ENCODE results near the gene LRRC75A.

Gene LRRC75A

GRCh38 chr17:16493531-16494046 is 1.6 kb upstream of the LRRC75A start:
- DNase-seq (ENCODE audit: low read depth) = no peak

DNA sequence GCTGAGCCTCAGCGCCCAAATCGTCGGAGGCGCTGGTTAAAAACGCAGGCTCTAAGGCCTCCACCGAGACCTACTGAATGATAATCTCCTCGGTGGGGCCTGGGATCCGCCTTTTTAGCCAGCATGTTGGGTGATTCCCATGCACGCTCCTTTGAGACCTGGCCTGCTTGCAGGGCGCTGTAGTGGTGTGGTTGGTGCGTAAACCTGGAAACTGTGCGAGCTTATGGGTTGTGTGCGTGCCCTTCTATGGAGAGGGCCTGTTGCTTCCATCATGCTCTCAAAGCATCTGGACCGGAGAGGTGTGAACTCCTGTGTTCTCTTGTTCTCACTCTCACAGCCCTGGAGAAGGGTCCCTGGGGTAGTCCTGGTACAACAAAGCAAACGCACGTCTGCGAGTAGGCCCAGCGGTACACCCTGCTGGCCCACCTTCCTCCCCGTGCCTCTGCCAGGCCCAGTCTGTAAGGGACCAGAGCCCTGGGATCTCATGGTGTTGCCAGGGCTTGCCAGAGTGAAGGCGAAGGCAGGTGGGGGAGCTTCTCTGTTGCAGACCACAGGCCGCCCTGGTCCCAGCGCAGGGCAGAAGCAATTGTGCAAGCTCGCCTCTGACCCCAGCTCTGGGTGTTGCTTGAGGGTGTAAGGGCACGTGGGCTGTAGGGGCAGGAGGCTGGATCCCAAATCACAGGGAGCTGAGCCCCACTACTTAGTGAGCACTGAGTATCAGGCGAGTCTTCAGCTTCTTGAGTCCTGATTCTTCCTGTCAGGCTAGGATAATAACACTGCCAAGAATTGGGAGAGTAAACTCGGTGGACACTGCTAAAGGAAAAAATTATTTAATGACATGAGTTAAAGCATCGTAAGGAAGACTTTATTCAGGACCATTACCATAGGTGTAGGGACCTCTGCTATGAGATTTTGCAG is 879 bp upstream of the LRRC75A start:
- no peak for DNase-seq (ENCODE audit: low read depth)

DNA sequence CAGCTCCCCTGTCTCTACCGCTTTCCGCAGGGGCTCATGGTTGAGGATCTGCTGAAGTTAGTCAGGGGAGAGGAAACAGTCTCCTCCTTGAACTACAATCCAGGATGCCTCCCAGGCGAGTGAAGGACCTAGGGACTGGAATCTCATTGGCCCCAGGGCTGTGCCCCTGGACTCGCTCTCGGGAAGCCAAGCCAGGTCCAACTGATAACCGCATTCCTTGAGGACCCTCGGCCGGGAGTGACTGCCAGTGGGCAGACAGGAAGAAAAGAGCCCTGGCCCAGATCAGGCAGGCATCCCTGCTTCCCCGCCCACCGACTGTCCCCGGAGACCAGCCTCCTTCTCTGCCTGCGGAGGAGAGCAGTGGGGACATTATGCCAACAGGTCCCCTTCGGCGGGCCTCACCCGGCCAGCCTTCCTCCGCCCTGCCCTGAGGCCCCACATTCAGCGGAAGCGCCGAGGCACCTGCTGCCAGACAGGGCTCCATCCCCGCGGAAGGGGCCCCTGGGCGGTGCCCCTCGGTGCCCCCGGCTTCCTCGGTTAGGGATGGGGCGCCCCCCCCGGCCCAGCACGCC is 776 bp downstream of the LRRC75A start:
- DNase-seq (ENCODE audit: low read depth) = no peak

DNA sequence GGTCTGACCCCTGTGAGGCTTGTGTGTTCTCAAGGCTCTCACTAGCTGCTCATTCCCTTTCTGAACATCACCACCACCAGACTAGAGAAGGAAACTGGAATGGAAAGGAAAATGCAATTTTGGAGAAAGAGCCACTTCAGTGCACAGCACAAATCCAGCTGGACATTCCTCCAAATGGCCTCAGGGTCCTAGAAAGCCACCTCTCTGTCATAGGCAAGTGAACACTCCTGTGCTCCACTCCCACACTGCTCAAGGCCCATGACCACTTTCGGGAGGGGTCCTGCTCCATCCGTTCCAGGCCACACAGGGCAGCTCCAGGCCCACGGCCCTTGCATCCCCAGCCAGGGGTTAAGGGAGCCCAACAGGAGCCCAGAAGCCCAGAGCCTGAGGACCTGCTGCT is 2.6 kb downstream of the LRRC75A start:
- DNase-seq (ENCODE audit: low read depth) = no peak

GRCh38 chr17:16488968-16489337 is 3.0 kb downstream of the LRRC75A start:
- DNase-seq (ENCODE audit: low read depth) = no peak

- DNase-seq (ENCODE audit: low read depth) = no peak
These were observed 3.6 kb downstream of the LRRC75A start for GRCh38 chr17:16488186-16488967.

DNA sequence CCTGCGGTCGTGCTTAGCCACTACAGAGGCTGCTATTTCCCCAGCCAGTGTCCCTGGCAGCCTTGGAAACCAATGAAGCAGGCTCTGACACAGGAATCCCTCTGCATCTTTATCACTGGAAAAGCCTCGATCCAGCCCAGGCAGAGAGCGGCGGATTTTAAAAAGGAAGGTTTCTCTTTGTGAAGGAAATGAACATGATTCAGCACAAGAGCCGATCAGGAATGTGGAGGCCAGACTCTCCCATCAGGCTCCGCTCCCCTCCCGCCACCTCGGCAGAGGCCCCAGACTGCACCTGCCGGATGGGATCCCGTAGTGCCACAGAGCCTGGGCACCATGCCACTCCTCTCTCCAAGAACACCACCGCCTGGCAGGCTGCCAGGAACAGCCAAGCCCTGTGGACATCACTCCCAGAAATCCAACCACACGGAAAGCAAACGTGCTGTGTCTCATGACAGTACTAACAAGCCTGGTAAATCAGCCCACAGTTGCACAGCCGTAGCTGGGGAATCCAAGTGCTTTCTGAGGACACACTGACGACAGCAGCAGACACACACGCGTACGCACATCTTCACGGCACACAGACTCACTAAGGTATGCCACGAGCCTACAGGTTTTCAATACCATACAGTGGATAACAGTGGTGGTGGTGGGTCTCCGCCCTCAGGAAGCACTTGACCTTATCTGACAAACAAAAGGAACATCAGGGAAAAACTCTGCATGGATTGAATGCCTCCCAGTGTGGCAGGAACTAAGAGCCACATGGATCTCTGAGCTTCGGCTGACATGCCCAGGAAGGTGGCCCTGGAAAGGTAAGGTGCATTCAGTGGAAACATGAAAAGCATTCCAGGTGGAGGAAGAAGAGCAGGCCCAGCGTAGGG is 5.4 kb downstream of the LRRC75A start:
- DNase-seq (ENCODE audit: low read depth) = no peak

DNA sequence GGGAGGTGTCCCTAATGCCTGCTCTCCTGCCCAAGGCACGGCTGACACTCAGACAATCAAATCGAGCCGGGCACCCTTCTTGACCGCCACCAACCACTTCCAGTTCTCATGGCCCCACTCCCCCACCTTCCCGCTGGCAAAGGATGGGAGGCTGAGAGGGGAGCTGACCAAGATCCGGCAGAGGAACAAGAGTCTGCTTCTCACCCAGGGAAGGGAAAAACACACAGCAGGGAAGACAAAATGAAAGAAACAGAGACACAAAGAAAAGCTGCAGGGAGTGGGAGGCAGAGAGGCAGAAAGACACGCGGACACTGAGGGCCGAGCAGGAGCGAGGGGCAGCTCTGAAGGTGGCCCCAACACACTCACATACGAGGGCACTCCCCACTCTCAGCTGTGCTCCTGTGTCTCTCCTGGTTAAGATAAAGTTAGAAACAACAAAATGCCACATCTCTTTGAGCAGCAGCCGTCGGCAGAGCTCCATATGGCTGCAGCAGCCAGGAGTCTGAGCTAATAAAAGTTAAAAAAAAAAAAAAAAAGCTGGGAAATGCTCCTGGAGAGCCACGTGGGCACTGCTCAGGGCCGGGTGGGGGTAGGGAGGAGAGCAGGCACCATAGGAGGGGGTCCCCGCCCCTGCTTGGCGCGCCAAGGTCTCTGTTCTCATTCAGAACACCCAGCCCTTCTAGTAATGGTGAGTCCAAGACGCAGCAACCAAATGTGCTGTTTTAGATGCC is 7.4 kb downstream of the LRRC75A start:
- no peak for DNase-seq (ENCODE audit: low read depth)

GRCh38 chr17:16483021-16483645 is 8.9 kb downstream of the LRRC75A start:
- DNase-seq (ENCODE audit: low read depth) = no peak

- no peak for DNase-seq (ENCODE audit: low read depth)
These were observed 9.7 kb downstream of the LRRC75A start for GRCh38 chr17:16482253-16482652.

DNA sequence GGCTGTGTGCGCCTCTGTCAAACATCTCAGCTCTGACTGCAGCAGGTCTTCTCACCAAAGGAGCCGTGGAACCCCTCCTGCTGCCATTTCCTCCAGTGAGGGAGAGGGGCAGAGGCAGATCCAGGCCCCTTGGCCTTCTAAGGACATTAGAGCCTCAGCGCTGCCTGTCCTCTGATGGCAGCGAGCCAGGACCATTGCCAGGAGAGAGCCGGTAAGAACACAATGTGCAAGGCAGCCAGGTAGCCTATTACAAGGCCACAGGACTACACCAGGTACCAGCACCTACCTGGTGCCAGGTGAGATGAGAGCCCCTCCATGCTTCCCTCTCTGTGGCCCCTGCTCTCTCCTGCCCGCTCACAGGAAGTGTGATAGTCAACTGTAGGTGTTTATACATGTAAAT is 11.0 kb downstream of the LRRC75A start:
- no peak for DNase-seq (ENCODE audit: low read depth)

- no peak for DNase-seq (ENCODE audit: low read depth)
These were observed 12.7 kb downstream of the LRRC75A start for GRCh38 chr17:16479264-16479663.

DNA sequence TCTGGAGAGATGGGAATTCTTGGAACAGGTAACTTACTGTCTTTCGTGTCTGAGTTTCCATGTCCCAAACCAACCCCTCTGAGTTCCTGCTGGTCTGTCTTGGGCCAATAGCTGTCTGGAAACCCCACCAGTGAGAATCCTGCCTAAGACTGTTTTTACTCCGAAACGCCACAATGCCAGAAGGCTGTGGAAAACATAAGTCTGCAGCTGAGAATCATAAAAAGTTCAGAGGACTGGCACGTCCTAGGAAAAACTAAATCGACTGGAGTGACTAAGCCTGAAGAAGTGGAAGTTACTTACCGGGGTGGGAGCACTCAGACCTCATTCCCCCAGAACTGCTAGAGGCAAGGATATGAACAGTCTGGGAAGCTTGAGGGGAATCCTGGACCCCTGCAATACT is 13.3 kb downstream of the LRRC75A start:
- no peak for DNase-seq (ENCODE audit: low read depth)

DNA sequence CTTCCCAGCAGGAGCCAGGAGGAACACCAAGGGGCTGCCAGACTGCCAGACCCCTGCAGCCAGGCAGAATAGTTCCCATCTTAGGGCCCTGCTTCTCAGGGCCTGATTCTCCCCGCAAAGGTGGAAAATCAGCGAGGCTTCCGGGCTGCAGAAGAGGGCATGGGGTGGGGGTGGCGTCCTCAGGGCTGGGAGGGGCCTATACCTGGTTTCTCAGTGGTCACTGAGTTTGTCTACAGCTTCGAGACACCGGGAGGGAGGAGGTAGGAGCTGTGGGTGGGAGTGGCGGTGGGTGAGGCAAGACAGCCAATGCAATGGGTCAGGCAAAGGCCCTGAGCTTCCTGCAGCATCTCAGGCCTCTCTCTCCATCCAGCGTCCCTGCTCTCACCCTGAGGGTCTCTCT is 14.3 kb downstream of the LRRC75A start:
- DNase-seq (ENCODE audit: low read depth) = no peak

- no peak for DNase-seq (ENCODE audit: low read depth)
These were observed 14.7 kb downstream of the LRRC75A start for GRCh38 chr17:16477255-16477654.

GRCh38 chr17:16475179-16475704 is 16.8 kb downstream of the LRRC75A start:
- DNase-seq (ENCODE audit: low read depth) = no peak

- DNase-seq (ENCODE audit: low read depth) = no peak
These were observed 17.8 kb downstream of the LRRC75A start for GRCh38 chr17:16474012-16474725.

DNA sequence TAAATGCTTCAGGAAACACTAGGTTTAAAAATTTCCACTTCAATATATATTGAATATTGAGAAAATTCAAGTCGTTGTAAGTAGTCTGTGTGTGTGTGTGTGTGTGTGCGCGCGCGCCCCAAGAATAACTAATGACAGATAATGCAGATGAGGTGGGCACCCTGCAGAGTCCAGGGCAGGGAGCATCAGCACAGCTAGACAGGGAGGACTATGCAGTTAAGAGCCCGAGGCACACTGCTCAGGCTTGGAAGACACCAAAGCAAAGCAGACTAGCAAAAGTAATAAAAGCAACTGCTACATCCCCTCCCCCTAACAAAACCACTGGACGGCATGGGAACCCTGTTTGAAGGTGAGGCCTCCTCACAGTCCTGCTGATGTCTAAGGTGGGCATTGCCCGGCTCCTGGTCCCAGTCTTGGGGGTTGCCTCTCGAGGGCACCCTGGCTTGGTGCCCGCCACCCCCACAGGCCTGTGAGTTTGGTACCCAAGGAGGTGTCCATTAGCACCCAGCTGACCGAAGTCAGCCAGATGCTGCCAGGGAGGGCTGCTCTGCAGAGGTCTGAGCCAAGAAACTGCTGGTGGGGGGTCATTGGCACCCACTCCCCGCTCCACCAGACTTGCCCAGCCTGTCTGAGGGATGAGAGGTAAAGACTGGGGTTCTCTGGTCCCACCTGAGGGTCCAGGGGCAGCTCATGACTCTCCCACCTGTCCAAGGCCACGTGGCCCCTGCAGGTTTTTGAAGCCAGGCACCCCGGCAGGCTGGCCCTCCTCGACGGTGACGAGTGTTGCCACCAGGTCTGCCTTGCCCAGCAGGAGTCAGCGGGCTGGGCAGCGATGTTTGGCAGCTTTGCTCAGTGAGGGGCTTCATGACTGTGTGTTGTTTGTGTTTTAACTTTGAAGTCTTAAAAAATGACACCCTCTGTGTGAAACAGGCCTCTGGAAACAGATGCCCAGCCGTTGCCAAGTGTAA is 18.7 kb downstream of the LRRC75A start:
- no peak for DNase-seq (ENCODE audit: low read depth)

Measured in activated gamma-delta T cell treated with anti-CD3 and anti-CD28 coated beads, Interleukin-2, amount 50 U/mL, for 16 hours (primary cell).